Activated CD8-positive, alpha-beta memory T cell treated with anti-CD3 and anti-CD28 coated beads for 4 hours (primary cell): ENCODE measurements around the gene RBP2.

Source experiments
- DNase-seq, 2 donors: peaks; one replicate each; pipeline ENCODE4 v3.0.0-alpha.2; 2020; ENCODE audit warnings: low read depth in 2 of 2

RBP2 gene

GRCh38 chr3:139476348-139476747 lies at the start of gene RBP2:
Gene RBP2 (minus strand): TSS chr3:139476516. CDS start chr3:139476459, 57 bp downstream.
- DNase-seq, result no peak

GRCh38 chr3:139524841-139525636 lies 48.7 kb upstream of the RBP2 start:
- DNase-seq, result no peak

GRCh38 chr3:139523718-139524117 lies 47.4 kb upstream of the RBP2 start:
- DNase-seq, result no peak

GRCh38 chr3:139523166-139523565 lies 46.9 kb upstream of the RBP2 start:
- no peak for DNase-seq

GRCh38 chr3:139522421-139522820 lies 46.1 kb upstream of the RBP2 start:
- DNase-seq, result no peak

- DNase-seq, result no peak
Measured at GRCh38 chr3:139521816-139522215, 45.5 kb upstream of the RBP2 start.

- no peak for DNase-seq
Measured at GRCh38 chr3:139521144-139521543, 44.8 kb upstream of the RBP2 start.

- no peak for DNase-seq
Measured at GRCh38 chr3:139519998-139520737, 43.9 kb upstream of the RBP2 start.

GRCh38 chr3:139518926-139519842 lies 42.9 kb upstream of the RBP2 start:
- no peak for DNase-seq

- DNase-seq, result no peak
Measured at GRCh38 chr3:139518306-139518705, 42.0 kb upstream of the RBP2 start.

- DNase-seq, result no peak
Measured at GRCh38 chr3:139517321-139518065, 41.2 kb upstream of the RBP2 start.

GRCh38 chr3:139514741-139515140 lies 38.4 kb upstream of the RBP2 start:
- DNase-seq, result no peak

GRCh38 chr3:139509631-139510030 lies 33.3 kb upstream of the RBP2 start:
- DNase-seq, result no peak

- DNase-seq, result no peak
Measured at GRCh38 chr3:139506766-139507165, 30.4 kb upstream of the RBP2 start.

- no peak for DNase-seq
Measured at GRCh38 chr3:139505829-139506386, 29.6 kb upstream of the RBP2 start.

- no peak for DNase-seq
Measured at GRCh38 chr3:139499536-139499935, 23.2 kb upstream of the RBP2 start.

GRCh38 chr3:139493826-139494385 lies 17.6 kb upstream of the RBP2 start:
- no peak for DNase-seq

- no peak for DNase-seq
Measured at GRCh38 chr3:139491966-139492365, 15.7 kb upstream of the RBP2 start.

GRCh38 chr3:139491027-139491700 lies 14.8 kb upstream of the RBP2 start:
- no peak for DNase-seq

GRCh38 chr3:139482206-139482605 lies 5.9 kb upstream of the RBP2 start:
- DNase-seq, result no peak
